SK-N-SH (cell line): ENCODE measurements around the gene TMEM178A. TPM values are rescaled to one million over a fixed set of nuclear protein-coding genes. Genes with fewer than 3 reads are reported as not detected.

ENCODE experiments used
- CTCF ChIA-PET: fragments of 300-600, 350-600 bp; formaldehyde crosslinking; extraction: SDS; loops from one replicate; lab custom pipeline; 2021; lab: Yijun Ruan, JAX
- POLR2A ChIA-PET: fragments of 350-600 bp; sonication (Branson Sonifier 250); formaldehyde crosslinking; extraction: SDS; loops from one replicate; lab custom pipeline; 2020; ENCODE audit warnings: antibody characterized with exemption, inconsistent platforms; lab: Yijun Ruan, JAX
- DNase-seq: peaks from one replicate; pipeline ENCODE4 v3.0.0; 2012
- H2AFZ ChIP-seq: fragments of 200-600 bp; sonication (generic); 2 replicates; pipeline ENCODE4 v1.8.1; 2016; ENCODE audit warnings: antibody characterized with exemption, mild to moderate bottlenecking, low read depth
- H3F3A ChIP-seq: fragments of 200-600 bp; sonication (generic); replicated peaks from 2 replicates; pipeline ENCODE3; 2016; ENCODE audit warnings: antibody characterized with exemption, mild to moderate bottlenecking; ENCODE audit not compliant: insufficient read depth
- H3K27ac ChIP-seq, 2 experiments: fragments of 200-500 bp in 1 of 2; fragments of 200-600 bp in 1 of 2; sonication (Bioruptor generic) in 1 of 2; sonication (generic), shearing (Covaris generic) in 1 of 2; 2 replicates each; pipeline versions ENCODE4 v1.5.1 to v1.6.1; 2014 to 2016; ENCODE audit warnings: low read depth in 2 of 2, inconsistent platforms in 1 of 2, low read length in 1 of 2, mild to moderate bottlenecking in 1 of 2, mixed read lengths in 1 of 2
- H3K27me3 ChIP-seq: fragments of 200-600 bp; sonication (generic), shearing (Covaris generic); 2 replicates; pipeline ENCODE4 v1.6.1; 2016; ENCODE audit warnings: mixed run types; ENCODE audit not compliant: insufficient read depth
- H3K36me3 ChIP-seq, 2 experiments: fragments of 200-500 bp in 1 of 2; fragments of 200-600 bp in 1 of 2; sonication (Bioruptor generic) in 1 of 2; sonication (generic) in 1 of 2; replicated peaks in 1 of 2; 2 replicates each; pipeline versions ENCODE3 to v1.5.1; 2014 to 2016; ENCODE audit warnings: low read length in 1 of 2, mild to moderate bottlenecking in 1 of 2; ENCODE audit not compliant: insufficient read depth in 2 of 2, control insufficient read depth in 1 of 2
- H3K4me1 ChIP-seq, 2 experiments: fragments of 200-500 bp in 1 of 2; fragments of 200-600 bp in 1 of 2; sonication (Bioruptor generic) in 1 of 2; sonication (generic), shearing (Covaris generic) in 1 of 2; 2 replicates each; pipeline versions ENCODE4 v1.5.1 to v1.6.1; 2014 to 2016; ENCODE audit warnings: low read depth in 1 of 2, low read length in 1 of 2, mixed run types in 1 of 2; ENCODE audit not compliant: insufficient read depth in 2 of 2, control insufficient read depth in 1 of 2
- H3K4me2 ChIP-seq: fragments of 200-600 bp; sonication (generic), shearing (Covaris generic); 2 replicates; pipeline ENCODE4 v1.6.1; 2017; ENCODE audit warnings: mixed run types
- H3K4me3 ChIP-seq, 2 experiments: fragments of 200-500 bp in 1 of 2; fragments of 200-600 bp in 1 of 2; sonication (Bioruptor generic) in 1 of 2; sonication (generic), shearing (Covaris generic) in 1 of 2; 2 replicates each; pipeline versions ENCODE4 v1.5.1 to v1.8.1; 2014 to 2016; ENCODE audit warnings: low read depth in 2 of 2, inconsistent platforms in 1 of 2, low read length in 1 of 2, mild to moderate bottlenecking in 1 of 2, mixed read lengths in 1 of 2, moderate library complexity in 1 of 2
- H3K79me2 ChIP-seq: fragments of 200-600 bp; sonication (generic); 2 replicates; pipeline ENCODE4 v1.8.1; 2017; ENCODE audit warnings: mild to moderate bottlenecking; ENCODE audit not compliant: insufficient read depth
- H3K9ac ChIP-seq: fragments of 200-600 bp; sonication (generic); 2 replicates; pipeline ENCODE4 v1.6.1; 2017; ENCODE audit warnings: mixed run types
- H3K9me2 ChIP-seq: fragments of 200-600 bp; sonication (generic); 2 replicates; pipeline ENCODE4 v1.6.1; 2017; ENCODE audit warnings: mixed run types
- H3K9me3 ChIP-seq: fragments of 200-600 bp; sonication (generic); 2 replicates; pipeline ENCODE4 v1.6.1; 2017; ENCODE audit warnings: mixed run types, mild to moderate bottlenecking, moderate library complexity
- H4K20me1 ChIP-seq: fragments of 200-600 bp; sonication (generic); 2 replicates; pipeline ENCODE4 v1.6.1; 2017; ENCODE audit warnings: mild to moderate bottlenecking, mixed run types; ENCODE audit not compliant: insufficient read depth
- EP300 ChIP-seq, 2 experiments: IDR thresholded peaks; 2 replicates each; pipeline versions ENCODE4 v1.4.0 to v1.6.1; 2012; ENCODE audit warnings: borderline replicate concordance in 1 of 2, low read depth in 1 of 2, low read length in 1 of 2
- EZH2phosphoT487 ChIP-seq: fragments of 200-600 bp; sonication (generic); IDR thresholded peaks from 2 replicates; pipeline ENCODE4 v1.6.1; 2017; ENCODE audit warnings: low read depth, mixed run types, mild to moderate bottlenecking, antibody characterized with exemption, moderate library complexity, borderline replicate concordance
- FOXJ3 ChIP-seq: sonication (generic); formaldehyde crosslinking; IDR thresholded peaks from 2 replicates; pipeline ENCODE4 v1.5.1; 2020; ENCODE audit warnings: mild to moderate bottlenecking, missing genetic modification reagents
- FOXM1 ChIP-seq: IDR thresholded peaks from 2 replicates; pipeline ENCODE4 v1.4.0; 2012; ENCODE audit warnings: low read depth, mild to moderate bottlenecking
- GABPA ChIP-seq: IDR thresholded peaks from 2 replicates; pipeline ENCODE4 v1.4.0; 2012; ENCODE audit warnings: low read depth, mild to moderate bottlenecking
- MEF2A ChIP-seq: IDR thresholded peaks from 2 replicates; pipeline ENCODE4 v1.4.0; 2012; ENCODE audit warnings: low read depth, borderline replicate concordance
- NFIC ChIP-seq: IDR thresholded peaks from 2 replicates; pipeline ENCODE4 v1.4.0; 2012; ENCODE audit warnings: borderline replicate concordance
- NRF1 ChIP-seq: IDR thresholded peaks from 2 replicates; pipeline ENCODE4 v1.6.1; 2012; ENCODE audit warnings: low read depth, mild to moderate bottlenecking, low read length
- RAD21 ChIP-seq: IDR thresholded peaks from 2 replicates; pipeline ENCODE4 v1.6.1; 2012; ENCODE audit warnings: mild to moderate bottlenecking, low read length
- RCOR1 ChIP-seq: fragments of 150-350 bp; IDR thresholded peaks from 2 replicates; pipeline ENCODE4 v1.6.1; 2017; ENCODE audit warnings: antibody characterized with exemption, low read length
- RFX5 ChIP-seq: IDR thresholded peaks from 2 replicates; pipeline ENCODE4 v1.6.1; 2012; ENCODE audit warnings: mild to moderate bottlenecking, improper control_type of control experiment, low read length
- SMC3 ChIP-seq: IDR thresholded peaks from 2 replicates; pipeline ENCODE4 v1.6.1; 2012; ENCODE audit warnings: low read depth, low read length, improper control_type of control experiment
- TAF1 ChIP-seq: IDR thresholded peaks from 2 replicates; pipeline ENCODE4 v1.6.1; 2012; ENCODE audit warnings: low read depth, mild to moderate bottlenecking, low read length, moderate library complexity, borderline replicate concordance
- TCF12 ChIP-seq: IDR thresholded peaks from 2 replicates; pipeline ENCODE4 v1.4.0; 2012
- WGBS: methylation state at CpG from one replicate; pipeline ENCODE4 v1.1.6; 2017; ENCODE audit warnings: low lambda C conversion rate; 5-methylcytosine and 5-hydroxymethylcytosine counted together
- polyA plus RNA-seq, 3 experiments: library from polyadenylated mRNA; depleted of rRNA; stranded (reverse); fragments of >200 nt; gene quantifications; 2 replicates each; pipeline ENCODE4 v1.2.3, GENCODE V29; 2012
- TF ChIP-seq, protein P1 (sequence below): fragments of 150-350 bp; IDR thresholded peaks from 2 replicates; pipeline ENCODE4 v1.6.1; 2016; ENCODE audit warnings: mild to moderate bottlenecking, low read depth, low read length
- TF ChIP-seq, protein P2 (sequence below): IDR thresholded peaks from 2 replicates; pipeline ENCODE4 v1.4.0; 2012; ENCODE audit warnings: low read depth, borderline replicate concordance
- TF ChIP-seq, protein P3 (sequence below): fragments of 200-600 bp; sonication (generic); IDR thresholded peaks from 2 replicates; pipeline ENCODE4 v1.6.1; 2017; ENCODE audit warnings: antibody characterized with exemption, mild to moderate bottlenecking, moderate library complexity
- TF ChIP-seq, protein P4 (sequence below): IDR thresholded peaks from 2 replicates; pipeline ENCODE4 v1.4.0; 2012; ENCODE audit warnings: low read depth
- TF ChIP-seq, protein P5 (sequence below): IDR thresholded peaks from 2 replicates; pipeline ENCODE4; 2012
- TF ChIP-seq, protein P6 (sequence below): IDR thresholded peaks from 2 replicates; pipeline ENCODE4 v1.6.1; 2012; ENCODE audit warnings: mild to moderate bottlenecking, low read depth, low read length, moderate library complexity

TMEM178A gene
- polyA plus RNA-seq, 1 of the 3 experiments (the other 2 are of a cell fraction) = 0.84 TPM

DNA sequence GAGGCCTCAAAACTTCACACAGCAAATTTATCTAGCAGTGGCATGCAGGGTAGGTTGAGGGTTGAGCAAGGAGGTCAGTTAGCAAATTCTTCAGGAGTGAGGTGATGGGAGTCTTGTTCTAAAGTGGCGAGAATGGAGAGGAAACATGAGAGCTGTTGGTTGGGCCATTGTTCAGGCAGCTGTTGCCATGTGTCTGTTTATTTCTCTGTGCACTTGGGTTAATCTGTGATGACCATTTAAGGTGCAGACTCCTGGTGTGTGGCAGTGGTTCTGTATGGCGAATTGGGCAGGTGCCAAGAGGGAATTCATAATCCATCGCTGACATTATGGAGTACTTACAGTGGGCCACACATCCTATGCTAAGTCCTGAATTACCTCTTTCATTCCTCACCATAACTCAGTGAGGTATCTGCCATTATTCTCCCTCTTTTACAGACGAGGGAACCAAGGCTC is 30.4 kb downstream of the TMEM178A start:
- H2AFZ ChIP-seq = no peak overlapping the region
- 65% methylated on average over 4 of the region's 4 CpGs for WGBS
- POLR2A ChIA-PET = no interaction called here

More for the DNA sequence above, 30.4 kb downstream of the TMEM178A start:
- Histone ChIP-seq H3K9ac (no peak overlapping the region), H4K20me1 (no peaks in the 10 kb centered on the region), H3K9me3 (peaks cover 17% of the 10 kb centered on the region), H3K79me2 (no peaks in the 10 kb centered on the region), H3K4me3 (no peak overlapping the region), H3K4me1 (peaks cover 0 to 6% of the 10 kb centered on the region in 2 experiments; a peak in 1 of 4 replicates), H3K36me3 (no peaks in the 10 kb centered on the region), H3K4me2 (no peak overlapping the region), H3F3A (no peaks in the 10 kb centered on the region), H3K9me2 (no peaks in the 10 kb centered on the region), H3K27me3 (no peaks in the 10 kb centered on the region), H3K27ac (no peak overlapping the region)
- no peak for DNase-seq
- TF ChIP-seq GABPA (no peak), SMC3 (no peak), TCF12 (no peak), EZH2phosphoT487 (no peak), RCOR1 (no peak), NRF1 (no peak), FOXJ3 (CRISPR knock-in tag) (no peak), RAD21 (no peak), MEF2A (no peak), FOXM1 (no peak), TAF1 (no peak), NFIC (no peak), RFX5 (no peak), EP300 (IDR thresholded peaks at IDR 0.05; ENCODE audit: borderline replicate concordance in 1 of 2, low read depth in 1 of 2, low read length in 1 of 2) (no peak)
- TF ChIP-seq, protein P1, sequence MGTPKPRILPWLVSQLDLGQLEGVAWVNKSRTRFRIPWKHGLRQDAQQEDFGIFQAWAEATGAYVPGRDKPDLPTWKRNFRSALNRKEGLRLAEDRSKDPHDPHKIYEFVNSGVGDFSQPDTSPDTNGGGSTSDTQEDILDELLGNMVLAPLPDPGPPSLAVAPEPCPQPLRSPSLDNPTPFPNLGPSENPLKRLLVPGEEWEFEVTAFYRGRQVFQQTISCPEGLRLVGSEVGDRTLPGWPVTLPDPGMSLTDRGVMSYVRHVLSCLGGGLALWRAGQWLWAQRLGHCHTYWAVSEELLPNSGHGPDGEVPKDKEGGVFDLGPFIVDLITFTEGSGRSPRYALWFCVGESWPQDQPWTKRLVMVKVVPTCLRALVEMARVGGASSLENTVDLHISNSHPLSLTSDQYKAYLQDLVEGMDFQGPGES = no peak
- TF ChIP-seq, protein P2, sequence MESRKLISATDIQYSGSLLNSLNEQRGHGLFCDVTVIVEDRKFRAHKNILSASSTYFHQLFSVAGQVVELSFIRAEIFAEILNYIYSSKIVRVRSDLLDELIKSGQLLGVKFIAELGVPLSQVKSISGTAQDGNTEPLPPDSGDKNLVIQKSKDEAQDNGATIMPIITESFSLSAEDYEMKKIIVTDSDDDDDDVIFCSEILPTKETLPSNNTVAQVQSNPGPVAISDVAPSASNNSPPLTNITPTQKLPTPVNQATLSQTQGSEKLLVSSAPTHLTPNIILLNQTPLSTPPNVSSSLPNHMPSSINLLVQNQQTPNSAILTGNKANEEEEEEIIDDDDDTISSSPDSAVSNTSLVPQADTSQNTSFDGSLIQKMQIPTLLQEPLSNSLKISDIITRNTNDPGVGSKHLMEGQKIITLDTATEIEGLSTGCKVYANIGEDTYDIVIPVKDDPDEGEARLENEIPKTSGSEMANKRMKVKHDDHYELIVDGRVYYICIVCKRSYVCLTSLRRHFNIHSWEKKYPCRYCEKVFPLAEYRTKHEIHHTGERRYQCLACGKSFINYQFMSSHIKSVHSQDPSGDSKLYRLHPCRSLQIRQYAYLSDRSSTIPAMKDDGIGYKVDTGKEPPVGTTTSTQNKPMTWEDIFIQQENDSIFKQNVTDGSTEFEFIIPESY = no peak
- TF ChIP-seq, protein P3, sequence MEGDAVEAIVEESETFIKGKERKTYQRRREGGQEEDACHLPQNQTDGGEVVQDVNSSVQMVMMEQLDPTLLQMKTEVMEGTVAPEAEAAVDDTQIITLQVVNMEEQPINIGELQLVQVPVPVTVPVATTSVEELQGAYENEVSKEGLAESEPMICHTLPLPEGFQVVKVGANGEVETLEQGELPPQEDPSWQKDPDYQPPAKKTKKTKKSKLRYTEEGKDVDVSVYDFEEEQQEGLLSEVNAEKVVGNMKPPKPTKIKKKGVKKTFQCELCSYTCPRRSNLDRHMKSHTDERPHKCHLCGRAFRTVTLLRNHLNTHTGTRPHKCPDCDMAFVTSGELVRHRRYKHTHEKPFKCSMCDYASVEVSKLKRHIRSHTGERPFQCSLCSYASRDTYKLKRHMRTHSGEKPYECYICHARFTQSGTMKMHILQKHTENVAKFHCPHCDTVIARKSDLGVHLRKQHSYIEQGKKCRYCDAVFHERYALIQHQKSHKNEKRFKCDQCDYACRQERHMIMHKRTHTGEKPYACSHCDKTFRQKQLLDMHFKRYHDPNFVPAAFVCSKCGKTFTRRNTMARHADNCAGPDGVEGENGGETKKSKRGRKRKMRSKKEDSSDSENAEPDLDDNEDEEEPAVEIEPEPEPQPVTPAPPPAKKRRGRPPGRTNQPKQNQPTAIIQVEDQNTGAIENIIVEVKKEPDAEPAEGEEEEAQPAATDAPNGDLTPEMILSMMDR = no peak
- TF ChIP-seq, protein P4, sequence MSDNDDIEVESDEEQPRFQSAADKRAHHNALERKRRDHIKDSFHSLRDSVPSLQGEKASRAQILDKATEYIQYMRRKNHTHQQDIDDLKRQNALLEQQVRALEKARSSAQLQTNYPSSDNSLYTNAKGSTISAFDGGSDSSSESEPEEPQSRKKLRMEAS = no peak
- TF ChIP-seq, protein P5, sequence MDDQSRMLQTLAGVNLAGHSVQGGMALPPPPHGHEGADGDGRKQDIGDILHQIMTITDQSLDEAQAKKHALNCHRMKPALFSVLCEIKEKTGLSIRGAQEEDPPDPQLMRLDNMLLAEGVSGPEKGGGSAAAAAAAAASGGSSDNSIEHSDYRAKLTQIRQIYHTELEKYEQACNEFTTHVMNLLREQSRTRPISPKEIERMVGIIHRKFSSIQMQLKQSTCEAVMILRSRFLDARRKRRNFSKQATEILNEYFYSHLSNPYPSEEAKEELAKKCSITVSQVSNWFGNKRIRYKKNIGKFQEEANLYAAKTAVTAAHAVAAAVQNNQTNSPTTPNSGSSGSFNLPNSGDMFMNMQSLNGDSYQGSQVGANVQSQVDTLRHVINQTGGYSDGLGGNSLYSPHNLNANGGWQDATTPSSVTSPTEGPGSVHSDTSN = no peak
- TF ChIP-seq, protein P6, sequence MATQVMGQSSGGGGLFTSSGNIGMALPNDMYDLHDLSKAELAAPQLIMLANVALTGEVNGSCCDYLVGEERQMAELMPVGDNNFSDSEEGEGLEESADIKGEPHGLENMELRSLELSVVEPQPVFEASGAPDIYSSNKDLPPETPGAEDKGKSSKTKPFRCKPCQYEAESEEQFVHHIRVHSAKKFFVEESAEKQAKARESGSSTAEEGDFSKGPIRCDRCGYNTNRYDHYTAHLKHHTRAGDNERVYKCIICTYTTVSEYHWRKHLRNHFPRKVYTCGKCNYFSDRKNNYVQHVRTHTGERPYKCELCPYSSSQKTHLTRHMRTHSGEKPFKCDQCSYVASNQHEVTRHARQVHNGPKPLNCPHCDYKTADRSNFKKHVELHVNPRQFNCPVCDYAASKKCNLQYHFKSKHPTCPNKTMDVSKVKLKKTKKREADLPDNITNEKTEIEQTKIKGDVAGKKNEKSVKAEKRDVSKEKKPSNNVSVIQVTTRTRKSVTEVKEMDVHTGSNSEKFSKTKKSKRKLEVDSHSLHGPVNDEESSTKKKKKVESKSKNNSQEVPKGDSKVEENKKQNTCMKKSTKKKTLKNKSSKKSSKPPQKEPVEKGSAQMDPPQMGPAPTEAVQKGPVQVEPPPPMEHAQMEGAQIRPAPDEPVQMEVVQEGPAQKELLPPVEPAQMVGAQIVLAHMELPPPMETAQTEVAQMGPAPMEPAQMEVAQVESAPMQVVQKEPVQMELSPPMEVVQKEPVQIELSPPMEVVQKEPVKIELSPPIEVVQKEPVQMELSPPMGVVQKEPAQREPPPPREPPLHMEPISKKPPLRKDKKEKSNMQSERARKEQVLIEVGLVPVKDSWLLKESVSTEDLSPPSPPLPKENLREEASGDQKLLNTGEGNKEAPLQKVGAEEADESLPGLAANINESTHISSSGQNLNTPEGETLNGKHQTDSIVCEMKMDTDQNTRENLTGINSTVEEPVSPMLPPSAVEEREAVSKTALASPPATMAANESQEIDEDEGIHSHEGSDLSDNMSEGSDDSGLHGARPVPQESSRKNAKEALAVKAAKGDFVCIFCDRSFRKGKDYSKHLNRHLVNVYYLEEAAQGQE = no peak
- CTCF ChIA-PET = interaction anchor here (0.6 to 4.0 kb wide), 38 partner anchors 7 to 749 kb away, joined by 3 to 53 read pairs (median 3); no protein-coding TSS in a partner anchor
